ENCODE results near the gene NFE2L2.

GRCh38 chr2:177246000-177246399 lies 18.5 kb downstream of the NFE2L2 start:
- TF ChIP-seq CTCF (IDR thresholded peaks at IDR 0.05) (no peak), ZFX (IDR thresholded peaks at IDR 0.05; ENCODE audit: borderline replicate concordance) (no peak)

Data from 22Rv1 (cell line).